NCI-H226 (cell line): ENCODE data around the gene EIF2S1.
"Not testable (repeated sequence)": the region's sequence is repeated elsewhere in the genome, so short reads cannot be mapped to it uniquely, and the experiment has no call there.

ENCODE experiments used
- DNase-seq: peaks from one replicate; pipeline ENCODE4 v3.0.0-alpha.2; 2015

Gene EIF2S1

DNA sequence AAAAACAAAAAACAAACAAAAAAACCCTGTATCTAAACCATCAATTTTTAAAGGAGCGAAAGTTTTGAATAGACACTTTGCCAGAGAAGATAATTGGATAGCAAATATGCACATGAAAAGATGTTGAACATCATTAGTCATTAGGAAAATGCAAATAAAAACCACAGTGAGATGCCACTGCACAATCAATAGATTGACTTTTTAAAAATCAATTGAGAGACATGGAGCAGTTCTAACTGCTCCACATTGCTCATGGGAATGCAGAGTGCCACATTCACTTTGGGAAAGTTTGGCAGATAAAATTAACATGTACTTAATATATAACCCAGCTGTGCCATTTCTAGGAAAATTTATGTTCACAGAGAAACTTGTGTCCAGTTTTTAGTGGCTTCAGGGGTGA, 12.7 kb downstream of the EIF2S1 start:
- no peak for DNase-seq

- DNase-seq = no peak
Observed at GRCh38 chr14:67373347-67373746, 13.2 kb downstream of the EIF2S1 start.

DNA sequence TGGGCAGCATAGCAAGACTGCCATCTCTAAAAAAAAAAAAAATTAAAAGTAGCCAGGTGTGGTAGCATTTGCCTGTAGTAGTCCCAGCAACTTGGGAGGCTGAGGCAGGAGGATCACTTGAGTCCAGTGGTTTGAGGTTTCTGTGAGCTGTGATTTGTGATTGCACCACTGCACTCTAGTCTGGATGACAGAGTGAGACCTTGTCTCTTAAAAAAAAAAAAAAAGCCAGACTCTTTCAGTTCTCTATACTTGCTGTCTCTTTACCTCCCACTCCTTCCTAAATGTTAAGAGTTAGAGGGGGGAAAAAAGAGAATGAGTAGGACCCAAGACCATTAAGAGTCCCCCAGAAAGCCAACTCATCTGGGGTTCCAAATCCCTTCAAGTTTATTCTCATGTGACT, 17.8 kb downstream of the EIF2S1 start:
- no peak for DNase-seq

DNA sequence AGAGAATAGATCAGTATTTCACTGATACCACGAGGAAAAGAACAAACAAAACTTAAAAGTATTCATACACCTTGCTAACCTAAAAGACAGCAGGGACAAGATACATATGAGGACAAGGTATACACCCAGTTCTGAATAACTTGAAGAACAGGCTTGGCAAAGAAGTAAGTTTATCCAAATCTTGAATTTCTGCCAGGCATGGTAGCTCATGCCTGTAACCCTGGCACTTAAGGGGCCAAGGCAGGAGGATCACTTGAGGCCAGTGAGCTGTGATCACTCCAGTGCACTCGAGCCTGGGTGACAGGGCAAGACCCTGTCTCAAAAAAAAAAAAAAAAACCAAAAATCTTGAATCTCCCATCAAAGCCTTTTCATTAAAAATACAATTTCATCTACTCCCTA, 25.0 kb downstream of the EIF2S1 start:
- DNase-seq = no peak

DNA sequence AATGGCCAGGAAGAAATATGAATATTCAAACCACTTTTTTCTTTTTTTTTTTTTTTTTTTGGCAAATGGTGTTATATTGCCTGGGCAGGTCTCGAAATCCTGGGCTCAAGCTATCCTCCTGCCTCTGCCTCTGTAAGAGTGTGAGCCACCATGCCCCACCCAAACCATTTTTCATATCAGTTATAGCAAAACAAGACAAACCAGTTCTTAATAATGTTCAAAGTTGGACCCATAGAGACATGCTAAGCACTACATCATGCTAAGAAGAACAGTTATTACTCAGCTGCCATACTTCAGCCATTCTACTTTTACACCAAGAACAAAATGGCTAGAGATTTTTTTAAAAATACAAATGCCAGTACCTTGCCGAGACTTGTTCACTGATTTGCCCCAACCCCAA, 25.5 kb downstream of the EIF2S1 start:
- no peak for DNase-seq

DNA sequence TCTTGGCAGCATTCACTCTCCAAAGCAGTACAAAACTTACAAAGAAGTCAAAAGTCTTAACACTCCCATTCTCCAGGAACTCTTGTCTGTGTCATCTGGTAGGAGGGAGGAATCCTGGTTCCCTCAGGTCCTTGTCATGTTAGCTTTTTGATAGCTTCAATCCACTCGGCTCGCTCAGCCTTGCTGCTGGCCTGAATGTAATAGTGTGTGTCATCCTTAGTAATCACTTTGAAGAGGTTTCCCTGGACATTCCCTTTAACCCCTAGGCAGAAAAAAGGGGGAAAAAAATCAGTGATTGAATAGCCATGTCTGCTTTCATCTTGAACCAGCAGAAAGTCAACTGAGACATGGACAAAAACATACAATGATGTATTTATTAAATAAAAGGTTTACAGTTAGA, 27.1 kb downstream of the EIF2S1 start:
- no peak for DNase-seq

- no peak for DNase-seq
Observed at GRCh38 chr14:67389275-67389674, 29.1 kb downstream of the EIF2S1 start.

DNA sequence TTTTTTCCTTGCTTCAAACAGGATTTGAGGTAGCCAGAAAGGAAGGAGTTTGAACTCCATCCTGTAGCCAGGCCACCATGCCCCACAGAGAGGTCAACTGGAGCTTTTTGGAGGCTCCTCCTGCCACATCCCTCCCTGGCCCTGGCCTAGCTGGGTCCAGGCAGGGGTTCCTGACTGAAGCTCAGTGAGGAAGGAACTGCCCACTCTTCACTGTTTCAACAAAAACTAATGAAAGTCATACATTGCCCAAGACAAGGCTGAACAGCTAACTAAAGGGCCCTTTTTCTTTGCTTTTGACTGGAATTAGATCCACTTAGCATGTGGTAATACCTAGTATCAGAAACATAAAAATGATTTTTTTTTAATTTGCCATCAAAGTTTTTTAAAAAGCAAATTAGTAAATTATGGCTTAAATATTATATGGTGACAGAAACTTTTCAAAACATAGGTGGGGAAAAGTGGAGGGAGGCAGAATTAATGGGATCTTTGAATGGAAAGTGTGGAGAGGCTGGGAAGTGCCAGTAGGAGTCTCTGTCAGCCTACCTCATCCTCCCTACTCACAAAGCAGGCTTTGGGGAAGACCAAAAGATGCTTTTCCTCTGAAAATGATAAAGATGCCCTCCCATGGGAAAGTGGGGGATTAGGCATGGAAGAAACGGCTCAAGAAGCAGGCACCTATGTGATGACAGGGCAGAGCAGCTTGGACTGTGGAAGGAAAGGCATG, 29.8 kb downstream of the EIF2S1 start:
- no peak for DNase-seq

GRCh38 chr14:67391268-67391667, 31.1 kb downstream of the EIF2S1 start:
- DNase-seq = no peak

GRCh38 chr14:67392123-67392522, 32.0 kb downstream of the EIF2S1 start:
- no peak for DNase-seq

DNA sequence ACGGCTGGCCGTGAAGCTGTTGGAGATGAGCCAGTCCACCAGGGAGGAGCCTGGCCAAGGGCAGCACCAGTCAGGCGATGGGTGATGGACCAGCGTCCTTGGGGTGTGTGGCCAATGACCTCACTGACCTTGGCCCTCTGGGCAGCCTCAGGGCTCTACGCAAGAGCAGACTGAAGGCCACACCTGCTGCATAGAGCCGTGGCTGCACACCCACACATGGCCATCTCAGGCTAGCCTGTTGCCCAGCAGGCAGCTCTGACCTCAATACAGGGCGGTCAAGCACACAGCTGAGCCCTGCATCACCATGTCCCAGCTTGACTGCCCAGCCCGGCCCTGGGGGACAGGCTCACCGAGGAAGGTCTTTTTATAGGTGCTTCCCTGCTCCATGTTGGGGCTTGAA, 32.7 kb downstream of the EIF2S1 start:
- no peak for DNase-seq

GRCh38 chr14:67393689-67394088, 33.6 kb downstream of the EIF2S1 start:
- DNase-seq = no peak

- DNase-seq = no peak
Observed at GRCh38 chr14:67395086-67395875, 35.2 kb downstream of the EIF2S1 start.

- no peak for DNase-seq
Observed at GRCh38 chr14:67395876-67396189, 35.7 kb downstream of the EIF2S1 start.

DNA sequence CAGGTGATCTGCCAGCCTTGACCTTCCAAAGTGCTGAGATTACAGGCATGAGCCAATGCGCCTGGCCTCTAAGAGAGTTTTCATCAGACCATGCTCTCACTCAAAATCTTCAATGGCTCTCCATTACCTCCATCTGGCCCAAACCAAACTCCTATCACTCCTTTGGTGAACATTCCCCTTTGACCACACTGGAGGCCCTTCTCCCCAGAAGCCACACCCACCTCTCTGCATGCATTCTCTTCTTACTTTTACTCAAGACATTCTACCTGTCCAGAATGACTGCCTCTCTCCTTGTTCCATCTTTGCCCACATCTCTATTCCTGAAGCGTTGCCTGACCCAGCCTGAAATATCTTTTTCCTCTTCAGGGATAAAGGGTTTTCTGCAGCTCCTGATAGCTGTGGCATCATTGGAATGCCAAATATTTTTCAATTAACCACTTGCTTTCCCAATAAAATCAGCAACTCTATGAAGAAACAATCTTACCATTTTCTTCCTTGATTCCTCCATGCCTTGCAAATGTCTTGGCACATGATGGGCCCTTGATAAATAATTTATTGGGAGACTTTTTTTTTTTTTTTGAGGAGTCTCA, 36.3 kb downstream of the EIF2S1 start:
- peak; percentile 46 for DNase-seq

- DNase-seq = no peak
Observed at GRCh38 chr14:67397536-67397935, 37.4 kb downstream of the EIF2S1 start.

DNA sequence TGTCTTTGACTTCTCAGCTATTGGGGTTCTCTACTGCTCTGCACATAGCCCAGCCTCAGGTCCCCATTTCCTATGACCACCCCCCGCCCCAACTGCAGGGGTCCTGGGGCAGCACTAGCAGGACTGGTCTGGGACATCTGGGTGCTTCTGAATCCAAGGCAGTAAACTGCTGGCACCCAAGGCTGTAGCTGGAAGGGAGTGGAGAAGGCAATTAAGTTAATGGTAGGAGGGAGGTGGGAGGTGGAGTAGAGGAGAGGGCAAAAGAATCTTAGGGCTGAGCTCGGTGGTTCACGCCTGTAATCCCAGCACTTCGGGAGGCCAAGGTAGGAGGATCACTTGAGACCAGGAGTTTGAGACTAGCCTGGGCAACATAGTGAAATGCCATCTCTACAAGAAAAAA, 40.3 kb downstream of the EIF2S1 start:
- DNase-seq = no peak

DNA sequence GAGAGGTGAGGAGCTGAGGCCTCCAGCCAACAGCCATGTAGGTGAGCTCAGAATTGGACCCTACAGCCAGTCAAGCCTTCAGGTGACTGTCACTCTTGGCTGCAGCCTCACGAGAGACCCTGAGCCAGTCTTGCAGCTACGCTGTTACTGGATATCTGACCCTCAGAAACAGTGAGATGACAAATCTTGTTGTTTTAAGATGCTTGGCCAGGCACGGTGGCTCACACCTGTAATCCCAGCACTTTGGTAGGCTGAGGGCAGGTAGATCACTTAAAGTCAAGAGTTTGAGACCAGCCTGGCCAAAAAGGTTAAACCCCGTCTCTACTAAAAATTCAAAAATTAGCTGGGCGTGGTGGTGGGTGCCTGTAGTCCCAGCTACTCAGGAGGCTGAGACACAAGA, 45.6 kb downstream of the EIF2S1 start:
- no peak for DNase-seq

GRCh38 chr14:67408122-67408801, 48.1 kb downstream of the EIF2S1 start:
- not testable (repeated sequence) for DNase-seq

GRCh38 chr14:67409461-67409860, 49.3 kb downstream of the EIF2S1 start:
- no peak for DNase-seq

DNA sequence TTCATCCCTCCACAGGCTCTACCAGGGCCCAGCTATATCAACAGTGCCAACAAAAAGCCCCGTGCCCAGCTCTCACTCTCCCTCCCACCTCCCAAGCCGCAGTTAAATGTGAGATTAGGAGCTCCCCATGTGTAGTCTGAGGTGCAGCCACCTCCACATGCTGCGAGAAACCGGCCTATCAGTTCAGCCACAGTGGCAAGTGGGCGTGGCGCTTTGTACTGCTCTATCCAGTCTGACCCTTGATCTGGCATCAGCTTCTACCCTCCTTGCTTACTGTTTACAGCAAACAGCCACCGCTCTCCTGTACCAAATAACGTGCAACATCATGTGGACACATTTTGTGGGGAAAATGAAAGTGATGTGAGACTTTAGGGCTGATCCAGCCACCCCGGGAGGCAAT, 50.2 kb downstream of the EIF2S1 start:
- no peak for DNase-seq

GRCh38 chr14:67411370-67411769, 51.2 kb downstream of the EIF2S1 start:
- no peak for DNase-seq

DNA sequence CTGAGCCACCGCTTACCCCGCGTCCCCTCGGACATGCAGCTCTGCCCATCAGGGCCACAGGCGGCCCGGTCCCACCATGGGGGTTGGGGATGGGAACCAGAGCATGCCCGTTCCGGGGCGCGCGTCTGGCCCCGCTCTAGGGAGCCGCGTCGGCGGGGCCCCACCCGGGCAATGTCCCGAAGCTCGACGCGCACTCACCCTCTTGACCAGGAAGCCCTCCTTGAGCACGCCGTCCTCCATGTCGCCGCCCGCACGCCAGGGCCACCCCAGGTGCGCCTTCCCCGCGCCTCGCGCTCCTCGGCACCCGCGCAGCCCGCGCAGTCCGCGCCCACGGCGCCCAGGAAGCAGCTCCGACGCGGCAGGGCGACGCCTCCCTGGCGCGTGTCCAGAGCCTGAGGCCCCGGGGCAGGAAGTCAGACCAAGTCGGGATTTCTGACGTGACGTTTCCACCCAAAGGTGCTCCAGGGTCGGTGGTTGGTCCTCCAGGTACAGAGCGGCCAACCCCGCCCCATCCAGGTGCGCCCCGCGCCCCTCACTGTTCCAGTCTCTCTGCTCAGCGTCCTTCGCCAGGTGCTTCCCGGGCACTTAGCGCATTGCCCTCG, 51.8 kb downstream of the EIF2S1 start, which contains the start of gene PLEK2:
Gene PLEK2 (minus strand): TSS at position 346 of the 602 bp plus-strand sequence. CDS start 106 bp downstream, at position 240.
- DNase-seq = peak; percentile 54
